CD4-positive, alpha-beta T cell treated with Interleukin-17A for 4 hours (primary cell): ENCODE results near the gene IFITM5.
"Not testable (repeated sequence)": the region's sequence is repeated elsewhere in the genome, so short reads cannot be mapped to it uniquely, and the experiment has no call there.

Experiments used
- DNase-seq: peaks from one replicate; pipeline ENCODE4 v3.0.0-alpha.2; 2020; ENCODE audit warnings: mixed read lengths

The IFITM5 gene

GRCh38 chr11:299081-299891 lies at the start of gene IFITM5:
IFITM5 (minus strand) TSS chr11:299526; CDS start chr11:299490, 36 bp downstream.
- peak; percentile 14 for DNase-seq

- DNase-seq, result no peak
Observed at GRCh38 chr11:346529-346928, 47.2 kb upstream of the IFITM5 start.

GRCh38 chr11:344836-345578 lies 45.7 kb upstream of the IFITM5 start:
- DNase-seq, result no peak

GRCh38 chr11:342328-342727 lies 43.0 kb upstream of the IFITM5 start:
- DNase-seq, result no peak

GRCh38 chr11:340539-341512 lies 41.5 kb upstream of the IFITM5 start:
- no peak for DNase-seq

GRCh38 chr11:339963-340362 lies 40.6 kb upstream of the IFITM5 start:
- DNase-seq, result no peak

- DNase-seq, result no peak
Observed at GRCh38 chr11:337711-338110, 38.4 kb upstream of the IFITM5 start.

- DNase-seq, result no peak
Observed at GRCh38 chr11:336659-337198, 37.4 kb upstream of the IFITM5 start.

GRCh38 chr11:335779-336658 lies 36.7 kb upstream of the IFITM5 start:
- no peak for DNase-seq

GRCh38 chr11:334264-334994 lies 35.1 kb upstream of the IFITM5 start:
- DNase-seq, result no peak

- not testable (repeated sequence) for DNase-seq
Observed at GRCh38 chr11:333616-334263, 34.4 kb upstream of the IFITM5 start.

GRCh38 chr11:332651-333480 lies 33.5 kb upstream of the IFITM5 start:
- no peak for DNase-seq

GRCh38 chr11:331358-332060 lies 32.2 kb upstream of the IFITM5 start:
- no peak for DNase-seq

GRCh38 chr11:330694-331357 lies 31.5 kb upstream of the IFITM5 start:
- DNase-seq, result peak; percentile 28

- peak; percentile 27 for DNase-seq
Observed at GRCh38 chr11:330307-330693, 31.0 kb upstream of the IFITM5 start.

- DNase-seq, result no peak
Observed at GRCh38 chr11:329886-330253, 30.5 kb upstream of the IFITM5 start.

- DNase-seq, result not testable (repeated sequence)
Observed at GRCh38 chr11:328516-329100, 29.3 kb upstream of the IFITM5 start.

GRCh38 chr11:328012-328411 lies 28.7 kb upstream of the IFITM5 start:
- DNase-seq, result no peak
